ENCODE measurements around the gene IFNAR1. TPM values are rescaled to one million over a fixed set of nuclear protein-coding genes. Genes with fewer than 3 reads are reported as not detected.

IFNAR1 gene
- total RNA-seq, 4 donors from 2014 or later: 12.4 to 19.3 (median 15.5) TPM

GRCh38 chr21:33313183-33313582 lies 11.6 kb upstream of the IFNAR1 start:
- H3K4me1 ChIP-seq: no peaks in the 10 kb centered on the region
- no peaks in the 10 kb centered on the region for H3K36me3 ChIP-seq
- DNase-seq: no peak
- no peak overlapping the region for H3K4me3 ChIP-seq
- intact Hi-C loops (cut with DNase I): no loop called here
- H3K9me3 ChIP-seq: no peaks in the 10 kb centered on the region
- no peak overlapping the region for H3K27ac ChIP-seq
- H3K27me3 ChIP-seq: no peaks in the 10 kb centered on the region
- 87 to 91% methylated on average over 1 of the region's 1 CpG for WGBS, 2 donors
- TF ChIP-seq POLR2A (IDR thresholded peaks at IDR 0.05): no peak

GRCh38 chr21:33313611-33314010 lies 11.2 kb upstream of the IFNAR1 start:
- intact Hi-C loops (cut with DNase I): no loop called here
- Histone ChIP-seq H3K4me1 (no peaks in the 10 kb centered on the region), H3K27ac (no peak overlapping the region), H3K9me3 (no peaks in the 10 kb centered on the region), H3K4me3 (no peak overlapping the region), H3K36me3 (no peaks in the 10 kb centered on the region), H3K27me3 (no peaks in the 10 kb centered on the region)
- TF ChIP-seq POLR2A (IDR thresholded peaks at IDR 0.05) (no peak), CTCF (IDR thresholded peaks at IDR 0.05) (no peak)
- WGBS, 2 donors: 72 to 81% methylated on average over 4 of the region's 4 CpGs
- no peak for DNase-seq

- no peaks in the 10 kb centered on the region for H3K9me3 ChIP-seq
- no peaks in the 10 kb centered on the region for H3K36me3 ChIP-seq
- H3K27me3 ChIP-seq: no peaks in the 10 kb centered on the region
- intact Hi-C loops (cut with DNase I): no loop called here
- no peak overlapping the region for H3K4me3 ChIP-seq
- TF ChIP-seq CTCF (IDR thresholded peaks at IDR 0.05): no peak
- no peak for TF ChIP-seq POLR2A (IDR thresholded peaks at IDR 0.05)
- H3K27ac ChIP-seq: no peak overlapping the region
- DNase-seq: no peak
- no peaks in the 10 kb centered on the region for H3K4me1 ChIP-seq
- 76 to 93% methylated on average over 4 of the region's 4 CpGs for WGBS, 2 donors
Observed at GRCh38 chr21:33314111-33314510, 10.7 kb upstream of the IFNAR1 start.

DNA sequence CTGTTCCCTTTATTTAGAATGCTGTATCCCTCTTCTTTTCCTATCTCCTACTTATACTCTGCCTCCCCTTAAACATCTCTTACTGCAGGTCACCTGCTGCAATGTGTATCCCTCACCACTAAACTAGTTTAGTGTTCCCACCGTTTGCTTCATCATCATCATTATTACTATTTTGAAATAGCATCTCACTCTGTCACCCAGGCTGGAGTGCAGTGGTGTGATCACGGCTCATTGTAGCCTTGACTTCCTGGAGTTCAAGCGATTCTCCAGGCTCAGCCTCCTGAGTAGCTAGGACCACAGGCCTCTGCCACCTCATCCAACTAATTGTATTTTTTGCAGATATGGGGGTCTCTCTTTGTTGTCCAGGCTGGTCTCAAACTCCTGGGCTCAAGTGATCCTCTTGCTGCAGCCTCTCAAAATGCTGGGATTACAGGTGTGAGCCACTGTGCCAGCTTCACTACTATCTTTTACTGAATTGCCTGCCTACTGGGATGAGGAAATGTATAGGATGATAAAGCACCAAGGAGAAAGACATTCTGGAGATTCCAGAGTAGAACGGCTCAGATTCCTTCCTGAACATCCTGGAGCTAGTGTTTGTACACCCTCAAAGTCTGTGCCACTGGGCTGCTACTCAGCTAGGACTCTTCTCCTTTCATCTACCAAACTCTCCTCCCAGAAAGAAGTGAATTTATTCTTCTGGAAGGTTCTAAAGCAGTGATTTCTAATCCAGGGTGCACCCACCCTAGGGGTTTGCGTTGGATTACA lies 8.6 kb upstream of the IFNAR1 start:
- intact Hi-C loops (cut with DNase I): no loop called here
- Histone ChIP-seq H3K36me3 (no peaks in the 10 kb centered on the region), H3K27me3 (no peaks in the 10 kb centered on the region), H3K27ac (no peak overlapping the region), H3K4me1 (no peaks in the 10 kb centered on the region), H3K9me3 (no peaks in the 10 kb centered on the region), H3K4me3 (no peak overlapping the region)
- no peak for DNase-seq
- no peak for TF ChIP-seq CTCF (IDR thresholded peaks at IDR 0.05)
- TF ChIP-seq POLR2A (IDR thresholded peaks at IDR 0.05): no peak
- WGBS, 2 donors: 67 to 78% methylated on average over 5 of the region's 5 CpGs

DNA sequence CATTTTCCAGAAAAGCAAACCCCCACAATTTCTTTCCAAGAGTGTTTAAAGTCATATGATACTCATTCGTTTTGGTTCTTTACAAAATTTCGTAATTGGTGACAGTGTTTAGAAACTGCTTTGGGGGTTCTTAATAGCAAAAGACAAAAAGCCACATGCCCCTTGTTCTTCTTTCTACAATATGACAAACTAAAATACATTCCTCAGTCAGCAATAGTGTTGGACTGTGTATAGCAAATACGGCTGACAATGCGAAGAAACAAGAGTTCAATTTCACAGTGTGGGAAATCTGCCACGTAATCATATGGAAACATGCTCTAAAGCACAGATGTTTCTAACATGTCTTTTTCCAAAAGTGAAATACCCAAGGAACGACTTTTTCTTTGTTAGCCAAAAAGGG lies 7.6 kb upstream of the IFNAR1 start:
- Histone ChIP-seq H3K27me3 (no peaks in the 10 kb centered on the region), H3K9me3 (no peaks in the 10 kb centered on the region), H3K4me3 (no peak overlapping the region), H3K36me3 (no peaks in the 10 kb centered on the region), H3K4me1 (no peaks in the 10 kb centered on the region), H3K27ac (no peak overlapping the region)
- DNase-seq: no peak
- no peak for TF ChIP-seq POLR2A (IDR thresholded peaks at IDR 0.05)
- TF ChIP-seq CTCF (IDR thresholded peaks at IDR 0.05): no peak
- intact Hi-C loops (cut with DNase I): no loop called here
- 40 to 51% methylated on average over 6 of the region's 6 CpGs for WGBS, 2 donors
